HepG2 (cell line): Measurements from ENCODE around the gene CD8A. TPM values are rescaled to one million over a fixed set of nuclear protein-coding genes. Genes with fewer than 3 reads are reported as not detected.

Experiments used
- ATAC-seq: fragments of 200-7000 bp; cut with Tn5 transposase; 3 replicates; pipeline ENCODE4 v1.9.1; 2020; ENCODE audit warnings: mild to moderate bottlenecking, moderate library complexity
- BruUV-seq: library from RNA; stranded (reverse); fragments of 400-500 nt; replicated peaks from 2 replicates; lab custom pipeline; 2021; lab: Mats Ljungman, UMichigan
- CTCF ChIA-PET: fragments of 300-600 bp; formaldehyde crosslinking; extraction: SDS; loops from one replicate; lab custom pipeline; 2021; ENCODE audit warnings: low total read pairs, inconsistent platforms, low intra/inter-chr PET ratio; lab: Yijun Ruan, JAX
- POLR2A ChIA-PET: fragments of 350-600 bp; sonication (Branson Sonifier 250); formaldehyde crosslinking; loops from one replicate; lab custom pipeline; 2020; ENCODE audit warnings: antibody characterized with exemption, inconsistent platforms; lab: Yijun Ruan, JAX
- DNase-seq: peaks from one replicate; pipeline ENCODE4 v3.0.0-alpha.2; 2015; ENCODE audit warnings: low spot score
- FAIRE-seq: peaks from 3 replicates; lab custom pipeline; 2011; peaks lifted over from hg19 to GRCh38; lab: Jason Lieb, UNC
- H2AFZ ChIP-seq: one replicate; pipeline ENCODE4 v1.6.1; 2011; ENCODE audit warnings: low read length, inconsistent platforms
- H3K27ac ChIP-seq: fragments of 300-600 bp; 3 replicates; pipeline ENCODE4 v1.8.0; 2011; ENCODE audit warnings: mixed run types, mild to moderate bottlenecking, mixed read lengths, low read length, inconsistent platforms; ENCODE audit not compliant: insufficient read depth; ENCODE audit errors: extremely low read length
- H3K27me3 ChIP-seq, 2 experiments: fragments of 200-600 bp in 1 of 2; 2 replicates in 1 of 2; 3 replicates in 1 of 2; pipeline versions ENCODE4 v1.6.0 to v1.8.0; 2011; ENCODE audit warnings: low read length in 2 of 2, mild to moderate bottlenecking in 2 of 2, moderate library complexity in 2 of 2, inconsistent platforms in 1 of 2; ENCODE audit not compliant: insufficient read depth in 2 of 2, control insufficient read depth in 1 of 2
- H3K36me3 ChIP-seq, 2 experiments: fragments of 200-600 bp in 1 of 2; replicated peaks in 1 of 2; 2 replicates in 1 of 2; 3 replicates in 1 of 2; pipeline versions ENCODE4 v1.5.1 to v1.8.0; 2011; ENCODE audit warnings: low read length in 2 of 2, inconsistent platforms in 1 of 2; ENCODE audit not compliant: insufficient read depth in 2 of 2, control insufficient read depth in 1 of 2
- H3K4me1 ChIP-seq: 2 replicates; pipeline ENCODE4 v1.5.1; 2012; ENCODE audit warnings: low read length, inconsistent platforms; ENCODE audit not compliant: insufficient read depth
- H3K4me2 ChIP-seq: 2 replicates; pipeline ENCODE4 v1.6.0; 2011; ENCODE audit warnings: low read depth, low read length, inconsistent platforms
- H3K4me3 ChIP-seq, 3 experiments: fragments of 200-600 bp in 1 of 3; sonication (generic), shearing (Covaris generic) in 1 of 3; replicated peaks in 1 of 3; 2 replicates each; pipeline ENCODE4 v1.5.1; 2011 to 2016; ENCODE audit warnings: low read length in 3 of 3, inconsistent platforms in 2 of 3, low read depth in 2 of 3, mild to moderate bottlenecking in 2 of 3, control low read depth in 1 of 3, mixed read lengths in 1 of 3; ENCODE audit not compliant: insufficient read depth in 1 of 3
- H3K79me2 ChIP-seq: one replicate; pipeline ENCODE4 v1.6.1; 2011; ENCODE audit warnings: low read length, inconsistent platforms; ENCODE audit not compliant: insufficient read depth
- H3K9ac ChIP-seq: 2 replicates; pipeline ENCODE4 v1.6.0; 2011; ENCODE audit warnings: mild to moderate bottlenecking, low read depth, low read length, inconsistent platforms; ENCODE audit not compliant: insufficient read depth
- H3K9me3 ChIP-seq: 2 replicates; pipeline ENCODE4 v1.5.1; 2012; ENCODE audit warnings: mild to moderate bottlenecking, low read length
- H4K20me1 ChIP-seq: 2 replicates; pipeline ENCODE4 v1.6.0; 2011; ENCODE audit warnings: inconsistent platforms, mild to moderate bottlenecking, low read length, moderate library complexity; ENCODE audit not compliant: insufficient read depth
- HDAC2 ChIP-seq: sonication (generic); formaldehyde crosslinking; IDR thresholded peaks from 2 replicates; pipeline ENCODE4 v1.4.0; 2020; ENCODE audit warnings: missing genetic modification reagents
- KIAA2018 ChIP-seq: sonication (generic); formaldehyde crosslinking; IDR thresholded peaks from 2 replicates; pipeline ENCODE4 v1.5.0; 2020; ENCODE audit warnings: mild to moderate bottlenecking, missing genetic modification reagents, borderline replicate concordance
- KLF13 ChIP-seq: sonication (generic); formaldehyde crosslinking; IDR thresholded peaks from 2 replicates; pipeline ENCODE4 v1.4.0; 2020; ENCODE audit warnings: mild to moderate bottlenecking, missing genetic modification reagents
- TEAD2 ChIP-seq: sonication (generic); formaldehyde crosslinking; IDR thresholded peaks from 2 replicates; pipeline ENCODE4 v1.9.0; 2021; ENCODE audit warnings: missing genetic modification reagents
- TRIM22 ChIP-seq: fragments of 450-650 bp; IDR thresholded peaks from 2 replicates; pipeline ENCODE4 v1.6.1; 2017
- XRCC5 ChIP-seq: fragments of 200-400 bp; formaldehyde crosslinking; optimal IDR thresholded peaks from 2 replicates; pipeline ENCODE3; 2017; ENCODE audit warnings: mild to moderate bottlenecking, low read length
- ZBTB42 ChIP-seq: sonication (generic); formaldehyde crosslinking; IDR thresholded peaks from 2 replicates; pipeline ENCODE4 v1.5.0; 2020; ENCODE audit warnings: mild to moderate bottlenecking, missing genetic modification reagents
- ZNF124 ChIP-seq: sonication (generic); formaldehyde crosslinking; IDR thresholded peaks from 2 replicates; pipeline ENCODE4 v1.4.0; 2020; ENCODE audit warnings: missing genetic modification reagents
- ZNF333 ChIP-seq: sonication (generic); formaldehyde crosslinking; IDR thresholded peaks from 2 replicates; pipeline ENCODE4 v1.4.0; 2020; ENCODE audit warnings: mild to moderate bottlenecking, missing genetic modification reagents, borderline replicate concordance
- ZNF562 ChIP-seq: sonication (generic); formaldehyde crosslinking; IDR thresholded peaks from 2 replicates; pipeline ENCODE4 v1.8.0; 2022; ENCODE audit warnings: missing genetic modification reagents, borderline replicate concordance
- ZNF639 ChIP-seq: conservative IDR thresholded peaks from 2 replicates; pipeline ENCODE4 v1.6.1; 2018; ENCODE audit warnings: missing genetic modification reagents
- ZNF724P ChIP-seq: sonication (generic); formaldehyde crosslinking; IDR thresholded peaks from 2 replicates; pipeline ENCODE4 v1.8.0; 2022; ENCODE audit warnings: missing genetic modification reagents, borderline replicate concordance
- WGBS: methylation state at CpG from one replicate; pipeline ENCODE4 v1.1.6; 2017; ENCODE audit warnings: low lambda C conversion rate; 5-methylcytosine and 5-hydroxymethylcytosine counted together
- in situ Hi-C: cut with HindIII; loops from 2 replicates; pipeline ENCODE4 v1.10.0; 2017; ENCODE audit warnings: low pct_unique_long_range_greater_than_20kb; ENCODE audit not compliant: extremely low pct_ligation_motif_present
- intact Hi-C: fragments of 100-400 bp; cut with micrococcal nuclease; formaldehyde crosslinking; loops from one replicate; pipeline ENCODE4 v1.10.0; 2022; ENCODE audit not compliant: unreplicated experiment
- polyA plus RNA-seq, 8 experiments: library from polyadenylated mRNA; depleted of rRNA in 3 of 8; stranded (reverse) in 7 of 8; unstranded in 1 of 8; fragments of >200 nt; fragmentation: Illumina TruSeq in 4 of 8; extraction: Trizol in 4 of 8; gene quantifications; 2 replicates each; pipeline versions ENCODE4 v1.2.1 to v1.2.3, GENCODE V29; 2011 to 2016; ENCODE audit warnings: low read depth in 4 of 8, missing spikeins in 1 of 8, mixed read lengths in 1 of 8; ENCODE audit not compliant: insufficient read depth in 1 of 8
- total RNA-seq, 5 experiments: library from RNA; depleted of rRNA; stranded (reverse); fragments of >200 nt; fragmentation: Illumina TruSeq; extraction: Trizol; gene quantifications; 2 replicates each; pipeline ENCODE4 v1.2.3, GENCODE V29; 2016; ENCODE audit warnings: low read depth in 1 of 5

The CD8A gene
- total and polyA plus RNA-seq, 2 of the 13 experiments (the other 11 are each of a cell fraction or from before 2014, with no cell fraction given) = 0.09 TPM; not detected in 1

- TF ChIP-seq KIAA2018 (CRISPR knock-in tag) = no peak
- TF ChIP-seq XRCC5 = no peak
- no peak for TF ChIP-seq HDAC2 (CRISPR knock-in tag)
- TF ChIP-seq ZNF724P (CRISPR knock-in tag) = no peak
Observed at GRCh38 chr2:86775338-86775737, 15.4 kb downstream of the CD8A start (continued).

- DNase-seq (no peak), ATAC-seq (no peak), FAIRE-seq (no peak)
- no peak overlapping the region for H3K27ac ChIP-seq
- POLR2A ChIA-PET = no interaction called here
- in situ Hi-C loops (no loop called here), intact Hi-C loops (no loop called here)
- no peaks in the 10 kb centered on the region for H3K9me3 ChIP-seq
- no peaks in the 10 kb centered on the region for H3K27me3 ChIP-seq
- no peak overlapping the region for H3K4me3 ChIP-seq
- peaks cover 23 to 60% of the 10 kb centered on the region in 2 experiments for H3K36me3 ChIP-seq
- no TSS peak for BruUV-seq
- no peak overlapping the region for H3K9ac ChIP-seq
- H2AFZ ChIP-seq = no peak overlapping the region
- WGBS = 99% methylated on average over 5 of the region's 5 CpGs
- CTCF ChIA-PET = no interaction called here
- peaks cover 11% of the 10 kb centered on the region for H3K4me1 ChIP-seq
- no peaks in the 10 kb centered on the region for H3K79me2 ChIP-seq
- H4K20me1 ChIP-seq = no peaks in the 10 kb centered on the region
- H3K4me2 ChIP-seq = no peak overlapping the region
- TF ChIP-seq ZNF562 (no peak), ZNF333 (no peak), TRIM22 (no peak), TEAD2 (CRISPR knock-in tag) (no peak), ZNF124 (CRISPR knock-in tag) (no peak), KLF13 (CRISPR knock-in tag) (no peak), ZBTB42 (no peak), ZNF639 (CRISPR knock-in tag) (no peak)
Observed at GRCh38 chr2:86774862-86775261, 15.9 kb downstream of the CD8A start.
